ENCODE results near the gene ACOX3. TPM values are rescaled to one million over a fixed set of nuclear protein-coding genes. Genes with fewer than 3 reads are reported as not detected.

The ACOX3 gene
- polyA plus RNA-seq, 1 of the 3 experiments (the other 2 are of a cell fraction), result 8.4 TPM

DNA sequence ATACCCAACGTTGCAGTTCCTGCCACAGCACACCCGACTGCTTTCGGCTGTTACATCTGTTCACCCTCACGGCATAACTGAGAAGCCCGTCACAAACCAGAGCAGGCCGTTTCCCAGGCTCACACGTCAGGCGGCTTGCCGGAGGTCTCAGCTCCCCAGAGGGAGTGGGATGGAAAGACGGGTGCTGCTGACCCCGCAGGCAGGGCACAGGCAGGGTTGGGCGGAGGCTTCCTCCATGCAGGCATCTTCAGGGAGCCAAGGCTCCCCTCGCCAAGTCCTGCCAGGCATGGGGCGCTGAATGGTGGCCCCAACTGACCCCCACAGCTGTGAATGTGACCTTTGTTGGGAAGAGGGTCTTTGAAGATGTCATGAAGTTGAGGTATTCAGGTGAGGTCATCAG lies 57.5 kb downstream of the ACOX3 start:
- Histone ChIP-seq H3K4me1 (ENCODE audit: control insufficient read depth in 1 of 2, insufficient read depth in 2 of 2, low read depth in 1 of 2, low read length in 1 of 2) (peaks cover 0 to 9% of the 10 kb centered on the region in 2 experiments; a peak in 1 of 4 replicates), H2AFZ (ENCODE audit: low read depth) (no peak overlapping the region), H3K27ac (ENCODE audit: low read depth in 2 of 2, low read length in 1 of 2) (no peak overlapping the region), H3F3A (replicated peaks; ENCODE audit: insufficient read depth) (no peaks in the 10 kb centered on the region), H3K9me3 (no peaks in the 10 kb centered on the region), H3K9me2 (no peaks in the 10 kb centered on the region), H3K36me3 (replicated peaks in 1 of 2; ENCODE audit: control insufficient read depth in 1 of 2, insufficient read depth in 2 of 2, low read length in 1 of 2) (peaks cover 0 to 17% of the 10 kb centered on the region in 2 experiments), H3K79me2 (ENCODE audit: insufficient read depth) (no peaks in the 10 kb centered on the region), H3K4me2 (no peak overlapping the region), H3K27me3 (ENCODE audit: insufficient read depth) (no peaks in the 10 kb centered on the region), H4K20me1 (ENCODE audit: insufficient read depth) (no peaks in the 10 kb centered on the region), H3K9ac (no peak overlapping the region), H3K4me3 (ENCODE audit: low read depth in 2 of 2, low read length in 1 of 2) (no peak overlapping the region)
- ChIA-PET POLR2A (no interaction called here), CTCF (interaction anchor here (1.7 kb wide), 1 partner anchor 20 kb away, joined by 4 read pairs; no protein-coding TSS in a partner anchor)
- no peak for DNase-seq
- WGBS (ENCODE audit: low lambda C conversion rate), result 89% methylated on average over 11 of the region's 14 CpGs
- TF ChIP-seq RXRA (IDR thresholded peaks at IDR 0.05; ENCODE audit: borderline replicate concordance, low read depth) (no peak), CHD2 (IDR thresholded peaks at IDR 0.05; ENCODE audit: low read length, partially characterized antibody) (no peak)
- TF ChIP-seq, protein P1, sequence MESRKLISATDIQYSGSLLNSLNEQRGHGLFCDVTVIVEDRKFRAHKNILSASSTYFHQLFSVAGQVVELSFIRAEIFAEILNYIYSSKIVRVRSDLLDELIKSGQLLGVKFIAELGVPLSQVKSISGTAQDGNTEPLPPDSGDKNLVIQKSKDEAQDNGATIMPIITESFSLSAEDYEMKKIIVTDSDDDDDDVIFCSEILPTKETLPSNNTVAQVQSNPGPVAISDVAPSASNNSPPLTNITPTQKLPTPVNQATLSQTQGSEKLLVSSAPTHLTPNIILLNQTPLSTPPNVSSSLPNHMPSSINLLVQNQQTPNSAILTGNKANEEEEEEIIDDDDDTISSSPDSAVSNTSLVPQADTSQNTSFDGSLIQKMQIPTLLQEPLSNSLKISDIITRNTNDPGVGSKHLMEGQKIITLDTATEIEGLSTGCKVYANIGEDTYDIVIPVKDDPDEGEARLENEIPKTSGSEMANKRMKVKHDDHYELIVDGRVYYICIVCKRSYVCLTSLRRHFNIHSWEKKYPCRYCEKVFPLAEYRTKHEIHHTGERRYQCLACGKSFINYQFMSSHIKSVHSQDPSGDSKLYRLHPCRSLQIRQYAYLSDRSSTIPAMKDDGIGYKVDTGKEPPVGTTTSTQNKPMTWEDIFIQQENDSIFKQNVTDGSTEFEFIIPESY (IDR thresholded peaks at IDR 0.05; ENCODE audit: borderline replicate concordance, low read depth), result no peak
- TF ChIP-seq, protein P2, sequence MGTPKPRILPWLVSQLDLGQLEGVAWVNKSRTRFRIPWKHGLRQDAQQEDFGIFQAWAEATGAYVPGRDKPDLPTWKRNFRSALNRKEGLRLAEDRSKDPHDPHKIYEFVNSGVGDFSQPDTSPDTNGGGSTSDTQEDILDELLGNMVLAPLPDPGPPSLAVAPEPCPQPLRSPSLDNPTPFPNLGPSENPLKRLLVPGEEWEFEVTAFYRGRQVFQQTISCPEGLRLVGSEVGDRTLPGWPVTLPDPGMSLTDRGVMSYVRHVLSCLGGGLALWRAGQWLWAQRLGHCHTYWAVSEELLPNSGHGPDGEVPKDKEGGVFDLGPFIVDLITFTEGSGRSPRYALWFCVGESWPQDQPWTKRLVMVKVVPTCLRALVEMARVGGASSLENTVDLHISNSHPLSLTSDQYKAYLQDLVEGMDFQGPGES (IDR thresholded peaks at IDR 0.05; ENCODE audit: low read depth, low read length), result no peak

- Histone ChIP-seq H3F3A (replicated peaks; ENCODE audit: insufficient read depth) (no peaks in the 10 kb centered on the region), H4K20me1 (ENCODE audit: insufficient read depth) (no peaks in the 10 kb centered on the region), H3K9me2 (no peaks in the 10 kb centered on the region), H2AFZ (ENCODE audit: low read depth) (no peak overlapping the region), H3K27ac (ENCODE audit: low read depth in 2 of 2, low read length in 1 of 2) (no peak overlapping the region), H3K27me3 (ENCODE audit: insufficient read depth) (no peaks in the 10 kb centered on the region), H3K9ac (no peak overlapping the region), H3K4me3 (ENCODE audit: low read depth in 2 of 2, low read length in 1 of 2) (no peak overlapping the region), H3K4me1 (ENCODE audit: control insufficient read depth in 1 of 2, insufficient read depth in 2 of 2, low read depth in 1 of 2, low read length in 1 of 2) (peaks cover 0 to 10% of the 10 kb centered on the region in 2 experiments; a peak in 1 of 4 replicates), H3K79me2 (ENCODE audit: insufficient read depth) (no peaks in the 10 kb centered on the region), H3K4me2 (no peak overlapping the region), H3K9me3 (no peaks in the 10 kb centered on the region), H3K36me3 (replicated peaks in 1 of 2; ENCODE audit: control insufficient read depth in 1 of 2, insufficient read depth in 2 of 2, low read length in 1 of 2) (peaks cover 0 to 11% of the 10 kb centered on the region in 2 experiments)
- ChIA-PET CTCF (interaction anchor here (1.7 kb wide), 1 partner anchor 21 kb away, joined by 4 read pairs; no protein-coding TSS in a partner anchor), POLR2A (no interaction called here)
- TF ChIP-seq RXRA (IDR thresholded peaks at IDR 0.05; ENCODE audit: borderline replicate concordance, low read depth), result no peak
- TF ChIP-seq, protein P3, sequence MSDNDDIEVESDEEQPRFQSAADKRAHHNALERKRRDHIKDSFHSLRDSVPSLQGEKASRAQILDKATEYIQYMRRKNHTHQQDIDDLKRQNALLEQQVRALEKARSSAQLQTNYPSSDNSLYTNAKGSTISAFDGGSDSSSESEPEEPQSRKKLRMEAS (IDR thresholded peaks at IDR 0.05; ENCODE audit: low read depth), result no peak
- no peak for TF ChIP-seq SMC3 (IDR thresholded peaks at IDR 0.05; ENCODE audit: low read depth, low read length)
- TF ChIP-seq GATA2 (CRISPR knock-in tag; IDR thresholded peaks at IDR 0.05), result no peak
- no peak for TF ChIP-seq POLR2AphosphoS5 (IDR thresholded peaks at IDR 0.05; ENCODE audit: low read depth, low read length)
- TF ChIP-seq GABPA (IDR thresholded peaks at IDR 0.05; ENCODE audit: low read depth), result no peak
- TF ChIP-seq EZH2phosphoT487 (IDR thresholded peaks at IDR 0.05; ENCODE audit: borderline replicate concordance, low read depth), result no peak
- TF ChIP-seq USF2 (IDR thresholded peaks at IDR 0.05; ENCODE audit: borderline replicate concordance, low read depth, low read length), result no peak
- TF ChIP-seq EP300 (IDR thresholded peaks at IDR 0.05; ENCODE audit: borderline replicate concordance in 1 of 2, low read depth in 1 of 2, low read length in 1 of 2), result no peak
- no peak for TF ChIP-seq NFIC (IDR thresholded peaks at IDR 0.05; ENCODE audit: borderline replicate concordance)
- TF ChIP-seq MEF2A (IDR thresholded peaks at IDR 0.05; ENCODE audit: borderline replicate concordance, low read depth), result no peak
- no peak for TF ChIP-seq FOXJ3 (CRISPR knock-in tag; IDR thresholded peaks at IDR 0.05)
- TF ChIP-seq JUND (IDR thresholded peaks at IDR 0.05), result no peak
- TF ChIP-seq, protein P1 (IDR thresholded peaks at IDR 0.05; ENCODE audit: borderline replicate concordance, low read depth), result no peak
- TF ChIP-seq MXI1 (IDR thresholded peaks at IDR 0.05; ENCODE audit: low read depth, low read length), result no peak
- DNase-seq, result no peak
- 94% methylated on average over 16 of the region's 28 CpGs for WGBS (ENCODE audit: low lambda C conversion rate)
These were observed 58.5 kb downstream of the ACOX3 start for GRCh38 chr4:8381814-8382581.
